A549 (cell line): ENCODE data around the gene LRRIQ4. TPM values are rescaled to one million over a fixed set of nuclear protein-coding genes. Genes with fewer than 3 reads are reported as not detected.

Source experiments
- ATAC-seq, 2 experiments: fragments of 200-7000 bp in 1 of 2; fragments of >200 bp in 1 of 2; cut with Nextera tagmentation in 1 of 2; cut with Tn5 transposase in 1 of 2; 3 replicates each; pipeline versions ENCODE4 v1.8.0 to v1.9.1; 2018 to 2020; ENCODE audit warnings: mild to moderate bottlenecking in 1 of 2, moderate library complexity in 1 of 2
- CTCF ChIA-PET: fragments of 300-600 bp; sonication (Branson Sonifier 250); formaldehyde crosslinking; extraction: SDS; loops from one replicate; lab custom pipeline; 2021; ENCODE audit warnings: antibody characterized with exemption, inconsistent platforms; lab: Yijun Ruan, JAX
- POLR2A ChIA-PET: fragments of 350-600 bp; formaldehyde crosslinking; extraction: SDS; loops from one replicate; lab custom pipeline; 2021; ENCODE audit warnings: antibody characterized with exemption, inconsistent platforms; lab: Yijun Ruan, JAX
- DNase-seq, 2 experiments: peaks; one replicate each; pipeline versions ENCODE4 v3.0.0 to v3.0.0-alpha.2; 2011 to 2016; ENCODE audit warnings: low read depth in 1 of 2, low spot score in 1 of 2
- FAIRE-seq: peaks from 2 replicates; lab custom pipeline; 2011; peaks lifted over from hg19 to GRCh38; lab: Jason Lieb, UNC
- H3K27ac ChIP-seq, 2 experiments: fragments of >200 bp; sonication (Bioruptor Twin); formaldehyde crosslinking; 3 replicates each; pipeline ENCODE4 v1.5.1; 2016 to 2017
- H3K4me1 ChIP-seq: fragments of >200 bp; sonication (Bioruptor Twin); formaldehyde crosslinking; 3 replicates; pipeline ENCODE4 v1.6.1; 2016
- H3K4me2 ChIP-seq: fragments of >200 bp; sonication (Bioruptor Twin); formaldehyde crosslinking; 3 replicates; pipeline ENCODE4 v1.6.1; 2016
- H3K4me3 ChIP-seq: fragments of >200 bp; sonication (Bioruptor Twin); formaldehyde crosslinking; 3 replicates; pipeline ENCODE4 v1.5.1; 2016
- H3K9me3 ChIP-seq: fragments of >200 bp; sonication (Bioruptor Twin); formaldehyde crosslinking; 3 replicates; pipeline ENCODE4 v1.6.1; 2016
- CEBPB ChIP-seq, 2 experiments: fragments of >200 bp in 1 of 2; sonication (Bioruptor Twin) in 1 of 2; formaldehyde crosslinking in 1 of 2; IDR thresholded peaks; 2 replicates each; pipeline ENCODE4 v1.6.1; 2012 to 2016
- EP300 ChIP-seq, 2 experiments: fragments of >200 bp; sonication (Bioruptor Twin); formaldehyde crosslinking; IDR thresholded peaks; 2 replicates in 1 of 2; 3 replicates in 1 of 2; pipeline ENCODE4 v1.6.1; 2016 to 2017
- GATA3 ChIP-seq: IDR thresholded peaks from 2 replicates; pipeline ENCODE4 v1.6.1; 2012; ENCODE audit warnings: borderline replicate concordance
- HEYL ChIP-seq: fragments of 250-450 bp; sonication (Bioruptor Pico); IDR thresholded peaks from 2 replicates; pipeline ENCODE4 v1.8.0; 2021; ENCODE audit warnings: mild to moderate bottlenecking, moderate library complexity
- HOXB13 ChIP-seq: fragments of 250-450 bp; sonication (Bioruptor Pico); IDR thresholded peaks from 2 replicates; pipeline ENCODE4 v1.5.0; 2020; ENCODE audit warnings: low read depth, mild to moderate bottlenecking, moderate library complexity
- MAZ ChIP-seq: fragments of 150-350 bp; IDR thresholded peaks from 2 replicates; pipeline ENCODE4 v1.6.1; 2014; ENCODE audit warnings: antibody characterized with exemption, low read depth, low read length, borderline replicate concordance
- PBX3 ChIP-seq: IDR thresholded peaks from 2 replicates; pipeline ENCODE4 v1.6.1; 2012
- RAD21 ChIP-seq, 2 experiments: fragments of >200 bp in 1 of 2; sonication (Bioruptor Twin) in 1 of 2; formaldehyde crosslinking in 1 of 2; IDR thresholded peaks in 1 of 2; conservative IDR thresholded peaks in 1 of 2; 2 replicates in 1 of 2; 3 replicates in 1 of 2; pipeline ENCODE4 v1.6.1; 2012 to 2018; ENCODE audit warnings: inconsistent platforms in 1 of 2
- RNF2 ChIP-seq: fragments of 200-600 bp; sonication (generic); IDR thresholded peaks from 2 replicates; pipeline ENCODE4 v1.6.1; 2016; ENCODE audit warnings: low read depth, mild to moderate bottlenecking, antibody characterized with exemption, moderate library complexity, borderline replicate concordance
- WGBS: methylation state at CpG from one replicate; pipeline ENCODE4 v1.1.6; 2017; ENCODE audit errors: missing lambda C conversion rate; 5-methylcytosine and 5-hydroxymethylcytosine counted together
- polyA plus RNA-seq, 4 experiments: library from polyadenylated mRNA; depleted of rRNA in 3 of 4; stranded (reverse); fragments of >200 nt; fragmentation: RNase III in 1 of 4; extraction: RNeasy Plus Mini Kit Qiagen cat#74134 plus additional on column Dnase treatment in 1 of 4; gene quantifications; 2 replicates in 3 of 4; 3 replicates in 1 of 4; pipeline ENCODE4 v1.2.3, GENCODE V29; 2011 to 2017
- TF ChIP-seq, protein P1 (sequence below): fragments of 250-450 bp; sonication (Bioruptor Pico); IDR thresholded peaks from 2 replicates; pipeline ENCODE4 v1.5.0; 2021; ENCODE audit warnings: mild to moderate bottlenecking, moderate library complexity, borderline replicate concordance
- TF ChIP-seq, protein P2 (sequence below): fragments of 450-650 bp; IDR thresholded peaks from 2 replicates; pipeline ENCODE4 v1.6.1; 2014; ENCODE audit warnings: antibody characterized with exemption

Gene LRRIQ4
- polyA plus RNA-seq, 2 of the 4 experiments (the other 2 are of a cell fraction): not detected

GRCh38 chr3:169879845-169880575 is 67.3 kb downstream of the LRRIQ4 start (continued):
- no peak for TF ChIP-seq PBX3
- TF ChIP-seq HOXB13: no peak
- TF ChIP-seq MAZ: no peak
- no peak for TF ChIP-seq RNF2
- no peak for TF ChIP-seq CEBPB (IDR thresholded peaks at IDR 0.05)

- Histone ChIP-seq H3K27ac (no peak overlapping the region), H3K4me2 (no peak overlapping the region), H3K4me1 (no peaks in the 10 kb centered on the region), H3K9me3 (no peaks in the 10 kb centered on the region), H3K4me3 (no peak overlapping the region)
- WGBS: 43% methylated on average over 4 of the region's 4 CpGs
- TF ChIP-seq, protein P1, sequence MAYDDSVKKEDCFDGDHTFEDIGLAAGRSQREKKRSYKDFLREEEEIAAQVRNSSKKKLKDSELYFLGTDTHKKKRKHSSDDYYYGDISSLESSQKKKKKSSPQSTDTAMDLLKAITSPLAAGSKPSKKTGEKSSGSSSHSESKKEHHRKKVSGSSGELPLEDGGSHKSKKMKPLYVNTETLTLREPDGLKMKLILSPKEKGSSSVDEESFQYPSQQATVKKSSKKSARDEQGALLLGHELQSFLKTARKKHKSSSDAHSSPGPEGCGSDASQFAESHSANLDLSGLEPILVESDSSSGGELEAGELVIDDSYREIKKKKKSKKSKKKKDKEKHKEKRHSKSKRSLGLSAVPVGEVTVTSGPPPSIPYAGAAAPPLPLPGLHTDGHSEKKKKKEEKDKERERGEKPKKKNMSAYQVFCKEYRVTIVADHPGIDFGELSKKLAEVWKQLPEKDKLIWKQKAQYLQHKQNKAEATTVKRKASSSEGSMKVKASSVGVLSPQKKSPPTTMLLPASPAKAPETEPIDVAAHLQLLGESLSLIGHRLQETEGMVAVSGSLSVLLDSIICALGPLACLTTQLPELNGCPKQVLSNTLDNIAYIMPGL (CRISPR knock-in tag): no peak
- TF ChIP-seq, protein P2, sequence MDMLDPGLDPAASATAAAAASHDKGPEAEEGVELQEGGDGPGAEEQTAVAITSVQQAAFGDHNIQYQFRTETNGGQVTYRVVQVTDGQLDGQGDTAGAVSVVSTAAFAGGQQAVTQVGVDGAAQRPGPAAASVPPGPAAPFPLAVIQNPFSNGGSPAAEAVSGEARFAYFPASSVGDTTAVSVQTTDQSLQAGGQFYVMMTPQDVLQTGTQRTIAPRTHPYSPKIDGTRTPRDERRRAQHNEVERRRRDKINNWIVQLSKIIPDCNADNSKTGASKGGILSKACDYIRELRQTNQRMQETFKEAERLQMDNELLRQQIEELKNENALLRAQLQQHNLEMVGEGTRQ: peak; percentile 21; the same call in 1 of the 2 replicates
- no peak for ATAC-seq
- no peak for DNase-seq
- POLR2A ChIA-PET: no interaction called here
- no peak for FAIRE-seq
- CTCF ChIA-PET: interaction anchor here (2.9 kb wide), 1 partner anchor 18 kb away, joined by 13 read pairs; no protein-coding TSS in a partner anchor
These were observed 68.0 kb downstream of the LRRIQ4 start for GRCh38 chr3:169880576-169881250.

DNA sequence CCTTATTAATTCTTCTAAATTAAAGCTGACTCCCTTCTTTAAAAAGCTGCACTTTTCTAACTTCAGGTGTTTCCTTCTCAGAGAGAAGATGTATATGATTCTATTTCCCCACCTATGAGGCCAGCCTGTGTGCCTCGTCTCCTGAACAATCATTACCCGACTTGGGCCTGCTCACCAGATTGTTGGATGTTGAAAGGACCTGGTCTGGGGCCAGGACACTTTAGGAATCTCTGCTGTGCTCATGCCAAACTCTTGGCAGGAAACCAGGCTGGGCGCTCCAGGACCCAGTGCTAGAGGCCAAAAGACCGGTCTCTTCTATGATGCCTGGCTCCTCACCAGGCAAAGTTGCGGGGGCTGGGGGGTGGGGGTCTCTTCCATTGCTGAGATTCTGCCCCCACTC is 74.0 kb downstream of the LRRIQ4 start:
- H3K4me3 ChIP-seq: no peak overlapping the region
- FAIRE-seq (no peak), ATAC-seq (no peak), DNase-seq (no peak)
- H3K27ac ChIP-seq: no peak overlapping the region
- WGBS: 55% methylated on average over 5 of the region's 5 CpGs
- ChIA-PET POLR2A (no interaction called here), CTCF (no interaction called here)
- no peaks in the 10 kb centered on the region for H3K4me1 ChIP-seq
- H3K4me2 ChIP-seq: no peak overlapping the region
- no peak for TF ChIP-seq HEYL (CRISPR knock-in tag)
- no peak for TF ChIP-seq GATA3
- no peak for TF ChIP-seq EP300 (IDR thresholded peaks at IDR 0.05)
- no peak for TF ChIP-seq RAD21 (conservative IDR thresholded peaks at IDR 0.05 in 1 of 2, IDR thresholded peaks at IDR 0.05 in 1 of 2)
- no peaks in the 10 kb centered on the region for H3K9me3 ChIP-seq

Other genes with a start within 250 kb of the LRRIQ4 start
- gene MECOM, start 149.2 kb upstream of the LRRIQ4 start, polyA plus RNA-seq (2011; rRNA removed): 0.24 and 0.27 TPM in 2 replicates
- not detected in 3 replicates for gene MECOM, start 149.2 kb upstream of the LRRIQ4 start, polyA plus RNA-seq (2017; fragmentation: RNase III; extraction: RNeasy Plus Mini Kit Qiagen cat#74134 plus additional on column Dnase treatment)
- gene TERC, start 47.8 kb upstream of the LRRIQ4 start, polyA plus RNA-seq (2011; rRNA removed): 2.2 TPM in 1 of 2 replicates, not detected in the other
- gene TERC, start 47.8 kb upstream of the LRRIQ4 start, polyA plus RNA-seq (2017; fragmentation: RNase III; extraction: RNeasy Plus Mini Kit Qiagen cat#74134 plus additional on column Dnase treatment): 0.25 TPM in 1 of 3 replicates, not detected in the others
- gene ACTRT3, start 43.3 kb upstream of the LRRIQ4 start, polyA plus RNA-seq (2011; rRNA removed): 1.8 and 2.3 TPM in 2 replicates
- gene ACTRT3, start 43.3 kb upstream of the LRRIQ4 start, polyA plus RNA-seq (2017; fragmentation: RNase III; extraction: RNeasy Plus Mini Kit Qiagen cat#74134 plus additional on column Dnase treatment): 2.8 to 4.4 TPM (median 3.3 TPM) in 3 replicates
- gene MYNN, start 39.5 kb upstream of the LRRIQ4 start, polyA plus RNA-seq (2011; rRNA removed): 29.6 and 31.6 TPM in 2 replicates
- 12.0 to 12.8 TPM (median 12.2 TPM) in 3 replicates for gene MYNN, start 39.5 kb upstream of the LRRIQ4 start, polyA plus RNA-seq (2017; fragmentation: RNase III; extraction: RNeasy Plus Mini Kit Qiagen cat#74134 plus additional on column Dnase treatment)
- not detected in 2 replicates for gene LRRC34, start within 50 bp of the LRRIQ4 start, polyA plus RNA-seq (2011; rRNA removed)
- gene LRRC34, start within 50 bp of the LRRIQ4 start, polyA plus RNA-seq (2017; fragmentation: RNase III; extraction: RNeasy Plus Mini Kit Qiagen cat#74134 plus additional on column Dnase treatment): not detected in 3 replicates
- gene LRRC31, start 57.1 kb downstream of the LRRIQ4 start, polyA plus RNA-seq (2011; rRNA removed): 0.27 and 0.37 TPM in 2 replicates
- 0.04 TPM in 2 of 3 replicates, not detected in the other for gene LRRC31, start 57.1 kb downstream of the LRRIQ4 start, polyA plus RNA-seq (2017; fragmentation: RNase III; extraction: RNeasy Plus Mini Kit Qiagen cat#74134 plus additional on column Dnase treatment)
- gene SAMD7, start 98.7 kb downstream of the LRRIQ4 start, polyA plus RNA-seq (2011; rRNA removed): not detected in 2 replicates
- gene SAMD7, start 98.7 kb downstream of the LRRIQ4 start, polyA plus RNA-seq (2017; fragmentation: RNase III; extraction: RNeasy Plus Mini Kit Qiagen cat#74134 plus additional on column Dnase treatment): not detected in 3 replicates
- 84.5 and 88.1 TPM in 2 replicates for gene SEC62, start 153.9 kb downstream of the LRRIQ4 start, polyA plus RNA-seq (2011; rRNA removed)
- gene SEC62, start 153.9 kb downstream of the LRRIQ4 start, polyA plus RNA-seq (2017; fragmentation: RNase III; extraction: RNeasy Plus Mini Kit Qiagen cat#74134 plus additional on column Dnase treatment): 105 to 111 TPM (median 107 TPM) in 3 replicates
- 4.5 and 6.3 TPM in 2 replicates for gene GPR160, start 225.1 kb downstream of the LRRIQ4 start, polyA plus RNA-seq (2011; rRNA removed)
- gene GPR160, start 225.1 kb downstream of the LRRIQ4 start, polyA plus RNA-seq (2017; fragmentation: RNase III; extraction: RNeasy Plus Mini Kit Qiagen cat#74134 plus additional on column Dnase treatment): 2.0 TPM in 3 replicates